A549 treated with AZD9567 at 1 μM for 4 hours (cell line): ENCODE results near the gene DDR2. TPM values are rescaled to one million over a fixed set of nuclear protein-coding genes. Genes with fewer than 3 reads are reported as not detected.

Experiments used
- total RNA-seq: library from RNA; stranded (reverse); fragments of 200-300 nt; extraction: Qiagen RNA extraction; gene quantifications from 5 replicates; pipeline ENCODE4 v1.2.3, GENCODE V29; 2022; ENCODE audit not compliant: insufficient read depth

The DDR2 gene
- total RNA-seq: 0.35 to 0.81 TPM (median 0.52 TPM) in 5 replicates

DNA sequence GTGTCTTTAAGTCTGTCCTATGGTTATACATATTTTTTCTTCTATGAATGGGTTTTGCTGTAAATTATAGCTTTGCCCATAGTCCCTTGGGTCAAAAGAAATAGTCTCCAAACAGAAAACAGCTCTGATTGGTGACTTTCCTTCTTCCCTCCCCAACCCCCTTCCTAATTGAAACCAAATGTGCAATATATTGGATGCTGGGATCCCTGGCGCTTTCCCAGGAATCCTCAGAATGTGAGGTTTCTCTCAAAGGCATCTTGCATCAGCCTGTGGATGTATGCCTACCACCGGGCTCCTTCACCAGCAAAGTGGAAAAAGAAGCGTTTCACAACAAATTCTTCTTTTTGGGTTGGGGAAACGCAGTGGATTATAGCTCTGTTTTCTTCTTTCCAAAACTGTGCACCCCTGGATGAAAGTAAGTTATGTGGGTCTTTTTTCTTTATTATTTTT, at the start of gene DDR2:
TSS of gene DDR2 (plus strand) at position 248 of the 450 bp plus-strand sequence. CDS start 86,600 bp downstream, outside the sequence.

DNA sequence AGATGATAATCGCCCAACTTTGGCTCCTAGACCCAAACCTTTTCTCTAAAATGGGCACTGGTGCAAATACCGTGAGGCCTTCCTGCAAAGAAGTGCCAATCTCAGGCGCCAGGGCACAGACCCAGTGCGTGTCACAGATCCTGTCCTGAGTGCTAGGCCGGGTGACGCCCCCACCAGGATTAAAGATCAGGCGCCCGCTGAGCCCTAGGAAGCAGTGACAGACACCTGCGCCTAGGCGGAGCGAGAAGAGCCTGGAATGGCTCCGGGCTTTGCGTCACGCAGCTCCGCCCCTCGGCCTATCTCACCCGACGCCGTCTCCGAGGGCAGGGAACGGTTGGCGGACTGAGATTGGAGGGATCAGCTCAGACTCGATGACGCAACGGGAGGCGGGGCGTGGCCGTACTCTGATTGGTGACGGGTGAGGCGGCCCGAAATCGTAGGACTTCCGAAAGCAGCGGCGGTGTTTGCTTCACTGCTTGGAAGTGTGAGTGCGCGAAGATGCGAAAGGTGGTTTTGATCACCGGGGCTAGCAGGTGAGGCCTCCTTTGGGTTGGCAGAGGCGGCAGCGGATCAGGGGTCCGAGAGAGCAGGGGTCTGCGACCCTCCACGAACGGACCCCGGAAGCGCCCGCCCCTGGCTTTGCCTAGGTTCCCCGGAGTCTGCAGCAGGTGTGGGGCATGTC, 158.2 kb downstream of the DDR2 start, which contains the start of gene HSD17B7:
TSS of gene HSD17B7 (plus strand) at position 400 of the 682 bp plus-strand sequence. CDS start at position 499, 99 bp downstream.

Other genes with a start within 250 kb of the DDR2 start
- gene SH2D1B, start 220.3 kb upstream of the DDR2 start, total RNA-seq: 0.05 to 0.21 TPM (median 0.06 TPM) in 4 of 5 replicates, not detected in the other
- 14.3 to 21.7 TPM (median 20.6 TPM) in 5 replicates for gene UHMK1, start 134.6 kb upstream of the DDR2 start, total RNA-seq
- 27.9 to 37.6 TPM (median 31.6 TPM) in 5 replicates for gene UAP1, start 70.7 kb upstream of the DDR2 start, total RNA-seq
- 8.1 to 17.8 TPM (median 9.4 TPM) in 5 replicates for gene HSD17B7, start 158.2 kb downstream of the DDR2 start, total RNA-seq
- not detected in 5 replicates for gene CCDC190, start 228.7 kb downstream of the DDR2 start, total RNA-seq